Central memory CD8-positive, alpha-beta T cell (primary cell): ENCODE results near the gene USP30.

Experiments
- ATAC-seq: fragments of 150-1000 bp; cut with Tn5 transposase; replicated peaks from 2 replicates; pipeline ENCODE4 v1.10.0; 2022; ENCODE audit warnings: mild to moderate bottlenecking, moderate FRiP score, moderate number of reproducible peaks; ENCODE audit not compliant: poor library complexity, severe bottlenecking; ENCODE audit errors: extremely low read depth
- DNase-seq, 2 donors: peaks; one replicate each; pipeline ENCODE4 v3.0.0; 2021; ENCODE audit warnings: low spot score in 2 of 2
- H3K27ac Mint-ChIP-seq: one replicate; pipeline ENCODE4 v1.8.0; 2022; ENCODE audit warnings: low read depth, mild to moderate bottlenecking, moderate library complexity, mixed read lengths
- H3K27me3 Mint-ChIP-seq: one replicate; pipeline ENCODE4 v1.8.0; 2022; ENCODE audit warnings: mixed read lengths
- H3K36me3 Mint-ChIP-seq: one replicate; pipeline ENCODE4 v1.8.0; 2022; ENCODE audit warnings: mild to moderate bottlenecking, moderate library complexity, mixed read lengths; ENCODE audit not compliant: insufficient read depth
- H3K4me1 Mint-ChIP-seq: one replicate; pipeline ENCODE4 v1.8.0; 2022; ENCODE audit warnings: mixed read lengths
- H3K4me3 Mint-ChIP-seq: one replicate; pipeline ENCODE4 v1.8.0; 2022; ENCODE audit warnings: mild to moderate bottlenecking, moderate library complexity, mixed read lengths
- H3K9me3 Mint-ChIP-seq: one replicate; pipeline ENCODE4 v1.8.0; 2022; ENCODE audit warnings: mixed read lengths

USP30 gene, protein sequence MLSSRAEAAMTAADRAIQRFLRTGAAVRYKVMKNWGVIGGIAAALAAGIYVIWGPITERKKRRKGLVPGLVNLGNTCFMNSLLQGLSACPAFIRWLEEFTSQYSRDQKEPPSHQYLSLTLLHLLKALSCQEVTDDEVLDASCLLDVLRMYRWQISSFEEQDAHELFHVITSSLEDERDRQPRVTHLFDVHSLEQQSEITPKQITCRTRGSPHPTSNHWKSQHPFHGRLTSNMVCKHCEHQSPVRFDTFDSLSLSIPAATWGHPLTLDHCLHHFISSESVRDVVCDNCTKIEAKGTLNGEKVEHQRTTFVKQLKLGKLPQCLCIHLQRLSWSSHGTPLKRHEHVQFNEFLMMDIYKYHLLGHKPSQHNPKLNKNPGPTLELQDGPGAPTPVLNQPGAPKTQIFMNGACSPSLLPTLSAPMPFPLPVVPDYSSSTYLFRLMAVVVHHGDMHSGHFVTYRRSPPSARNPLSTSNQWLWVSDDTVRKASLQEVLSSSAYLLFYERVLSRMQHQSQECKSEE

DNA sequence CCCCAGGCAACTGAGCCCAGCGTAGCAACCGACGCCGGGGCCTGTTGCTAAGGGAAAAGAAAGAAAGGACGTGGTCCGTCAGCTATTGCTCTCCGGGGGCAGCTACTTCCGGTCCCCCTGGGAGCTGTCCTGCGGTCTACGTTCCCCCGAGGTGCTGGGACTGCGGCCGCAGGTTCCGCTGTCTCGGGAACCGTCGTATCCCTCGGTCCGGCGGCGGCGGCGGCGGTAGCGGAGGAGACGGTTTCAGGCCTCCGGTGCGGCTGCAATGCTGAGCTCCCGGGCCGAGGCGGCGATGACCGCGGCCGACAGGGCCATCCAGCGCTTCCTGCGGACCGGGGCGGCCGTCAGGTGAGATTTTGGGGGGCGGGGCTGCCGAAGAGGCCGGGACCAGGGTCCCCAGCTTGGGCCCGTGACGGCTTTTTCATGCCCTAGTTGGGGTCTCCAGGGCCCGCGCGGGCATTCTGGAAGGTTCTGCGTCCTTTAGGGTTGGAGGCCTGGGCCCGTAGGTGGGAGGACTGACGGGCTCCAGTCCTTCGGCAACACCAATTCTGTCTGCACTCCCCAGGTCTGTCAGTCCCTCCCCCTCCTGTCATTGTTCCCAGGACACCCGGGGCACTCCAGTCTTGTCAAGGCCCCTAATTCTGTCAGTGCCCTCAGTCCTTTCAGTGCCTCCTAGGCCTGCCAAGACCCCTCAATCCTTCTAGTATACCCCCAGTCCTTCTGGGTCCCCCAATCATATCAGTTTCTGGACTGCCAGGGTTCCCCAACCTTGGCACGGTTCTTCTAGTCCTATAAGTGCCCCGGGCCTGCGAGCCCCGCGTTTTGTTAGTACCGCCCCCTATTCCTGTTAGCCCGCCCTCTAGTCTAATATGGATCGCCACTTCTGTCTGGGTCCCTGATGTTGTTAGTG lies at the start of gene USP30:
Gene USP30 (plus strand): TSS at position 163 of the 910 bp plus-strand sequence. CDS start 103 bp downstream, at position 266.
- no peaks in the 10 kb centered on the region for H3K27me3 Mint-ChIP-seq
- peaks cover 21% of the 10 kb centered on the region for H3K4me1 Mint-ChIP-seq

DNA sequence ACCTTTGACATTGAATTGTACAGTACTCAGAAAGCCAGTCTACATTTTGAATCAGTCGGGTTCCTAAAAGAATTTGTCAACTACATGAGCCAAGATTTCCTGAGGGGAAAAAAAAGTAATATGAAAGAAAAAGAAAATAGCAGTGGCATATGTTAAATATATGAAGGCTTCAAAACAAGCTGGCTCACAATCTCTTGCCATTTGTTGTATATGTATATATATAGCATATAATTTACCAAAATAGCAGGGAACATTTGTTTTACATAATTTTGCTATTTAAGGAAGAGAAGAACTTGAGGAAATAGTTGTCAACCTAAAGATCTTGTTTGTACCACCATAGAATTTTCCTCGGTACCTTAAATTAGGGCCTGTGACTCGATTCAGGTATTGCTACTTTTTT lies 48.4 kb upstream of the USP30 start:
- ATAC-seq (no peak), DNase-seq (no peak)
- Mint-ChIP-seq H3K27ac (no peak overlapping the region), H3K36me3 (no peaks in the 10 kb centered on the region), H3K27me3 (peaks cover 31% of the 10 kb centered on the region), H3K4me3 (no peak overlapping the region), H3K9me3 (no peaks in the 10 kb centered on the region), H3K4me1 (no peaks in the 10 kb centered on the region)

More for the DNA sequence above, at the start of gene USP30:
- DNase-seq (peak; percentile 75 to 80), ATAC-seq (peak; percentile 68)
- H3K9me3 Mint-ChIP-seq: no peaks in the 10 kb centered on the region
- H3K4me3 Mint-ChIP-seq: peak within 1 kb of the TSS; percentile 88
- H3K36me3 Mint-ChIP-seq: peaks cover 19% of the 10 kb centered on the region
- H3K27ac Mint-ChIP-seq: peak within 1 kb of the TSS; percentile 98

GRCh38 chr12:109009766-109010165 lies 42.6 kb upstream of the USP30 start:
- no peak overlapping the region for H3K4me3 Mint-ChIP-seq
- H3K27me3 Mint-ChIP-seq: peaks cover 68% of the 10 kb centered on the region
- H3K4me1 Mint-ChIP-seq: no peaks in the 10 kb centered on the region
- DNase-seq (no peak), ATAC-seq (no peak)
- H3K27ac Mint-ChIP-seq: no peak overlapping the region
- H3K36me3 Mint-ChIP-seq: no peaks in the 10 kb centered on the region
- H3K9me3 Mint-ChIP-seq: no peaks in the 10 kb centered on the region

DNA sequence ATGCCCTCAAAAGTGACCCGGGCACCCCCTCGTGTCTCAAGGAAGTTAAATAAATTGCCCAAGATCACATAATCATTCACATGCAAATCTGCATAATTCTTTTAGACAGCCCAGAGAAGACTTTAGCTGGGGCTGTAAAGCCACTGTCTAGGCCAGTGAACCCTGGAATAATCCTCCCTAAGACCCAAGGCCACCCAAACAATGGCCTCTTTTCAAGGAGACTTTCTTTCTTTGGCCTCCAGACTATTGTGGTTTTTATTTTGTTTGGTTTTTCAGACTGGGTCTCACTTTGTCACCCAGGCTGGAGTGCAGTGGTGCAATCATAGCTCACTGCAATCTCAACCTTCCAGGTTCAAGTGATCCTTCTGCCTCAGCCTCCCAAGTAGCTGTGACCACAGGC lies 42.1 kb upstream of the USP30 start:
- ATAC-seq: no peak
- DNase-seq: no peak
- Mint-ChIP-seq H3K27me3 (peaks cover 68% of the 10 kb centered on the region), H3K36me3 (no peaks in the 10 kb centered on the region), H3K4me3 (no peak overlapping the region), H3K4me1 (no peaks in the 10 kb centered on the region), H3K9me3 (no peaks in the 10 kb centered on the region), H3K27ac (no peak overlapping the region)

GRCh38 chr12:109014984-109015765 lies 37.2 kb upstream of the USP30 start:
- no peaks in the 10 kb centered on the region for H3K4me1 Mint-ChIP-seq
- peaks cover 78% of the 10 kb centered on the region for H3K27me3 Mint-ChIP-seq
- H3K27ac Mint-ChIP-seq: no peak overlapping the region
- no peak overlapping the region for H3K4me3 Mint-ChIP-seq
- ATAC-seq: no peak
- no peaks in the 10 kb centered on the region for H3K9me3 Mint-ChIP-seq
- DNase-seq: no peak
- H3K36me3 Mint-ChIP-seq: no peaks in the 10 kb centered on the region

GRCh38 chr12:109016016-109016415 lies 36.4 kb upstream of the USP30 start:
- no peaks in the 10 kb centered on the region for H3K36me3 Mint-ChIP-seq
- no peaks in the 10 kb centered on the region for H3K4me1 Mint-ChIP-seq
- H3K9me3 Mint-ChIP-seq: no peaks in the 10 kb centered on the region
- no peak overlapping the region for H3K27ac Mint-ChIP-seq
- ATAC-seq (no peak), DNase-seq (no peak)
- H3K27me3 Mint-ChIP-seq: peaks cover 86% of the 10 kb centered on the region
- no peak overlapping the region for H3K4me3 Mint-ChIP-seq

- ATAC-seq: no peak
- DNase-seq: no peak
- H3K27ac Mint-ChIP-seq: no peak overlapping the region
- H3K9me3 Mint-ChIP-seq: no peaks in the 10 kb centered on the region
- H3K4me1 Mint-ChIP-seq: no peaks in the 10 kb centered on the region
- no peaks in the 10 kb centered on the region for H3K36me3 Mint-ChIP-seq
- no peak overlapping the region for H3K4me3 Mint-ChIP-seq
- peaks cover 86% of the 10 kb centered on the region for H3K27me3 Mint-ChIP-seq
These were observed 35.4 kb upstream of the USP30 start for GRCh38 chr12:109016978-109017377.

DNA sequence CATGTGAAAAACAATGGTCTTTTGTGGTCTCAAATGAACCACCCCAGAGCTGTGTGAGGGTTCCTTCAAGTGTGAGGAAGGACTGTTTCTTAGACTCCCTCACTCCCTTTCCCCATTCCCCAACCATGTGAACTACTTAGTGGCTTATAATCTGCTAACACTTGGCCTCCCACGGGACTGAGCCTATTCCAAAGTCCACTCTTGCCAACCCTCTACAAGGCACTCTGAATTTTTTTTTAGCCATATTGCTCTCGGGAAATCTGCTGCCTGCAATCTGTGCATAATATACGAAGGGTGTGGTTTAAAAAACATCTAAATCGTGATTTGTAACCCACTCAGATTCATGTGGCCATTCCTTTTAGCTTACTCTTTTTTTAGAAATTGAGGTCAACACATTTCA lies 34.1 kb upstream of the USP30 start:
- no peak overlapping the region for H3K4me3 Mint-ChIP-seq
- DNase-seq (no peak), ATAC-seq (no peak)
- H3K27ac Mint-ChIP-seq: no peak overlapping the region
- H3K4me1 Mint-ChIP-seq: no peaks in the 10 kb centered on the region
- H3K36me3 Mint-ChIP-seq: no peaks in the 10 kb centered on the region
- H3K9me3 Mint-ChIP-seq: no peaks in the 10 kb centered on the region
- H3K27me3 Mint-ChIP-seq: peaks cover 86% of the 10 kb centered on the region

GRCh38 chr12:109020146-109020795 lies 32.1 kb upstream of the USP30 start:
- Mint-ChIP-seq H3K4me3 (no peak overlapping the region), H3K9me3 (no peaks in the 10 kb centered on the region), H3K27ac (no peak overlapping the region), H3K4me1 (no peaks in the 10 kb centered on the region), H3K36me3 (no peaks in the 10 kb centered on the region), H3K27me3 (peaks cover 66% of the 10 kb centered on the region)
- ATAC-seq (no peak), DNase-seq (no peak)

DNA sequence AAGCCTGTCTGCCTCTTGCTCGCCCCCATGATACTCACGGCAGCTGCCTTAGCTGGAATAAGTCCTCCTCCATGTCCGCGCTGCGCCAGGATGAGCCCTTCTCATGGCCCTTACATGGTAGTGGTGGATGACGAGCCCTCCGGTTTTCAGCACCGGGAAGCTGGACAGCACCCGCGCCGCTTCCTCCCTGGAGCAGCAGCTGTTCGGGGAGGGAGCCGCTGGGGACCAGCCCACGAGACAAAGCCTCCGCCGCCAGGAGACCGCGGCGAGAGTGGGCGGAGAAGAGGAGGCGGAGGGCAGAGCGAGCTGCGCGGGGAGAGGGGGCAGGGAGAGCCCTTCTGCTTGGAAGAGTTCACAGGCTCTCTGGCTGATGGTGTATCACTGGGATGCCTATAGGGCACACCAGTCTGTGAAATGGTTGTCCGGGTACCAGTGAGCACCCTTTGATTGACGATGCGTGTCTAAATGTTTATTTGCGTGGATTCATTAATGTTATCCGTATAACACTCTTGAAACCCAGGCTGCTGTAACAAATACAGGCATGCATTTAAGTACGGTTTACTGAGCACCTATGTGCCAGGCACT lies 31.5 kb upstream of the USP30 start, which contains the start of gene SVOP:
Gene SVOP (minus strand): TSS at position 273 of the 585 bp plus-strand sequence. CDS start 200 bp downstream, at position 73.
- no peak within 1 kb of the TSS for H3K4me3 Mint-ChIP-seq
- no peak within 1 kb of the TSS for H3K27ac Mint-ChIP-seq
- peaks cover 63% of the 10 kb centered on the region for H3K27me3 Mint-ChIP-seq
- no peaks in the 10 kb centered on the region for H3K36me3 Mint-ChIP-seq
- H3K4me1 Mint-ChIP-seq: no peaks in the 10 kb centered on the region
- no peak for DNase-seq
- peak; percentile 24 for ATAC-seq
- no peaks in the 10 kb centered on the region for H3K9me3 Mint-ChIP-seq

DNA sequence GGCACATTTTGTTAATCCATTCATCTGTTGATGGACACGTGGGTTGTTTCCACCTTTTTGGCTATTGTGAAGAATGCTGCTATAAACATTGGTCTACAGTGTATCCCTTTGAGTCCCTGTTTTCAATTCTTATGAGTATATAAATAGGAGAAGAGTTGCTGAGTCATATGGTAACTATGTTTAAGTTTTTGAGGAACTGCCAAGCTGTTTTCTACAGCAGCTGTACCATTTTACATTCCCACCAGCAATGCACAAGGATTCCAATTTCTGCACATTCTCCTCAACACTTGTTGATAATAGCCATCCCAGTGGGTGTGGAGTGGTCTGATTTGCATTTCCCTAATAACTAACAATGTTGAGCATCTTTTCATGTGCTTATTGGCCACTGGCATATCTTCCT lies 24.6 kb upstream of the USP30 start:
- DNase-seq (no peak), ATAC-seq (no peak)
- Mint-ChIP-seq H3K27ac (no peak overlapping the region), H3K27me3 (peaks cover 44% of the 10 kb centered on the region), H3K4me3 (no peak overlapping the region), H3K9me3 (no peaks in the 10 kb centered on the region), H3K36me3 (no peaks in the 10 kb centered on the region), H3K4me1 (no peaks in the 10 kb centered on the region)
